DND-41 (cell line): ENCODE measurements around the gene ACOT4.
"Not testable (repeated sequence)": the region's sequence is repeated elsewhere in the genome, so short reads cannot be mapped to it uniquely, and the experiment has no call there.

ENCODE experiments used
- EZH2 ChIP-seq: IDR thresholded peaks from 3 replicates; pipeline ENCODE4 v1.6.1; 2012; ENCODE audit warnings: borderline replicate concordance, low read depth, mild to moderate bottlenecking, moderate library complexity, low read length, inconsistent platforms; ENCODE audit not compliant: severe bottlenecking
- TF ChIP-seq, protein P1 (sequence below): IDR thresholded peaks from 2 replicates; pipeline ENCODE4 v1.5.1; 2012; ENCODE audit warnings: borderline replicate concordance, low read length, moderate library complexity, mild to moderate bottlenecking; ENCODE audit not compliant: poor library complexity, severe bottlenecking; ENCODE audit errors: extremely low read depth

DNA sequence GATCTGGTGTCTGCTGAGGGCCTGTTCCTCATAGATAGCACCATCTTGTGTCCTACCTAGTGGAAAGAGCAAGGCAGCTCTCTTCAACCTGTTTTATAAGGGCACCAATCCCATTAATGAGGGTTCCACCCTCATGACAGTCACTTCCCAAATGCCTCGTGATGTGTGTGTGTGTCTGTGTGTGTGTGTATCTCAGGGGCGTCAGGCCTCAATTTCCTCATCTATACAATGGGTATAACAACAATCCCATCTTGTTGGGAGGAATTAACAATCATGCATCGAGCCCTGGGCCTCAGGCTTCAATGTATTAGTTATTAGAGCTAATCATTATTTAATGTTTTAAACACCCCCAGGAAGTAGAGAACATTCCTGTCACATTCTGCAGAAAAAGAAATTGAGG lies 42.6 kb upstream of the ACOT4 start:
- TF ChIP-seq, protein P1, sequence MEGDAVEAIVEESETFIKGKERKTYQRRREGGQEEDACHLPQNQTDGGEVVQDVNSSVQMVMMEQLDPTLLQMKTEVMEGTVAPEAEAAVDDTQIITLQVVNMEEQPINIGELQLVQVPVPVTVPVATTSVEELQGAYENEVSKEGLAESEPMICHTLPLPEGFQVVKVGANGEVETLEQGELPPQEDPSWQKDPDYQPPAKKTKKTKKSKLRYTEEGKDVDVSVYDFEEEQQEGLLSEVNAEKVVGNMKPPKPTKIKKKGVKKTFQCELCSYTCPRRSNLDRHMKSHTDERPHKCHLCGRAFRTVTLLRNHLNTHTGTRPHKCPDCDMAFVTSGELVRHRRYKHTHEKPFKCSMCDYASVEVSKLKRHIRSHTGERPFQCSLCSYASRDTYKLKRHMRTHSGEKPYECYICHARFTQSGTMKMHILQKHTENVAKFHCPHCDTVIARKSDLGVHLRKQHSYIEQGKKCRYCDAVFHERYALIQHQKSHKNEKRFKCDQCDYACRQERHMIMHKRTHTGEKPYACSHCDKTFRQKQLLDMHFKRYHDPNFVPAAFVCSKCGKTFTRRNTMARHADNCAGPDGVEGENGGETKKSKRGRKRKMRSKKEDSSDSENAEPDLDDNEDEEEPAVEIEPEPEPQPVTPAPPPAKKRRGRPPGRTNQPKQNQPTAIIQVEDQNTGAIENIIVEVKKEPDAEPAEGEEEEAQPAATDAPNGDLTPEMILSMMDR, result not testable (repeated sequence)
- not testable (repeated sequence) for TF ChIP-seq EZH2
